ENCODE results near the gene HBZ.
"Not testable (repeated sequence)": the region's sequence is repeated elsewhere in the genome, so short reads cannot be mapped to it uniquely, and the experiment has no call there.

Gene HBZ

GRCh38 chr16:160691-161190 lies 8.3 kb downstream of the HBZ start:
- H3K4me1 ChIP-seq (ENCODE audit: low read length): no peaks in the 10 kb centered on the region
- no peaks in the 10 kb centered on the region for H3K36me3 ChIP-seq (replicated peaks; ENCODE audit: insufficient read depth, low read length)
- H3K79me2 ChIP-seq (ENCODE audit: low read length): no peaks in the 10 kb centered on the region
- no peaks in the 10 kb centered on the region for H3F3A ChIP-seq (ENCODE audit: insufficient read depth, low read length)
- no peaks in the 10 kb centered on the region for H3K9me2 ChIP-seq (replicated peaks; ENCODE audit: insufficient read depth, low read length)
- H3K27me3 ChIP-seq (replicated peaks; ENCODE audit: insufficient read depth, low read length): peaks cover 59% of the 10 kb centered on the region
- H4K20me1 ChIP-seq (ENCODE audit: insufficient read depth, low read length): no peaks in the 10 kb centered on the region
- H3K9ac ChIP-seq (ENCODE audit: low read length): no peak overlapping the region
- no peak overlapping the region for H3K4me2 ChIP-seq (ENCODE audit: low read depth, low read length)
- TF ChIP-seq EZH2phosphoT487 (IDR thresholded peaks at IDR 0.05; ENCODE audit: low read length): no peak
- TF ChIP-seq CTCF (IDR thresholded peaks at IDR 0.05; ENCODE audit: low read length): no peak
- TF ChIP-seq EZH2 (optimal IDR thresholded peaks at IDR 0.05; ENCODE audit: low read depth, low read length): no peak
- H3K27ac ChIP-seq (ENCODE audit: low read length): no peak overlapping the region
- no peaks in the 10 kb centered on the region for H3K9me3 ChIP-seq (replicated peaks; ENCODE audit: insufficient read depth, low read length)
- H2AFZ ChIP-seq (ENCODE audit: low read length): no peak overlapping the region
- no peak for DNase-seq
- no peak overlapping the region for H3K4me3 ChIP-seq (ENCODE audit: low read length)

- H3K79me2 ChIP-seq (ENCODE audit: low read length): no peaks in the 10 kb centered on the region
- no peak for DNase-seq
- H4K20me1 ChIP-seq (ENCODE audit: insufficient read depth, low read length): no peaks in the 10 kb centered on the region
- no peak for TF ChIP-seq EZH2 (optimal IDR thresholded peaks at IDR 0.05; ENCODE audit: low read depth, low read length)
- TF ChIP-seq CTCF (IDR thresholded peaks at IDR 0.05; ENCODE audit: low read length): no peak
- no peak for TF ChIP-seq EZH2phosphoT487 (IDR thresholded peaks at IDR 0.05; ENCODE audit: low read length)
- no peaks in the 10 kb centered on the region for H3K4me1 ChIP-seq (ENCODE audit: low read length)
- no peaks in the 10 kb centered on the region for H3F3A ChIP-seq (ENCODE audit: insufficient read depth, low read length)
- no peak overlapping the region for H3K4me2 ChIP-seq (ENCODE audit: low read depth, low read length)
- H3K36me3 ChIP-seq (replicated peaks; ENCODE audit: insufficient read depth, low read length): no peaks in the 10 kb centered on the region
- H2AFZ ChIP-seq (ENCODE audit: low read length): no peak overlapping the region
- no peak overlapping the region for H3K9ac ChIP-seq (ENCODE audit: low read length)
- H3K9me2 ChIP-seq (replicated peaks; ENCODE audit: insufficient read depth, low read length): no peaks in the 10 kb centered on the region
- peaks cover 66% of the 10 kb centered on the region for H3K27me3 ChIP-seq (replicated peaks; ENCODE audit: insufficient read depth, low read length)
- no peaks in the 10 kb centered on the region for H3K9me3 ChIP-seq (replicated peaks; ENCODE audit: insufficient read depth, low read length)
- H3K4me3 ChIP-seq (ENCODE audit: low read length): no peak overlapping the region
- no peak overlapping the region for H3K27ac ChIP-seq (ENCODE audit: low read length)
Observed at GRCh38 chr16:162271-162991, 10.0 kb downstream of the HBZ start.

GRCh38 chr16:163139-163538 lies 10.7 kb downstream of the HBZ start:
- H3K36me3 ChIP-seq (replicated peaks; ENCODE audit: insufficient read depth, low read length): not testable (repeated sequence)

DNA sequence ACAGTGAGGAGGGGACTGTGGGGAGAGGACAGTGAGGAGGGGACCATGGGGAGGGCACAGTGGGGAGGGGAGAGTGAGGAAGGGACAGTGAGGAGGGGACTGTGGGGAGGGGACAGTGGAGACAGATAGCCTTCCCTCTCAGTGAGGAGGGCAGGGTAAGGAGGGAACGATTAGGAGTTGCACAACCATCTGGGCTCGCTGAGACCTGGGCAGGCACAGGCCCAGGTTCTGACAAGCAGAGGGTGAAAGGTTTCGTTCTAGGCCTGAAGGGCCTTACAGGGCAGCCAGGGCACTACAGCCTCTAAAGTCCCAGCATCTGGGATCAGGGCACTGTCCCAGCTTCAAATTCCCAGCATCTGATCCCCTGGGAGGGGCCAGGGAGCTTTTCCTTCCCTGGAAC lies 11.3 kb downstream of the HBZ start:
- H3K4me2 ChIP-seq (ENCODE audit: low read depth, low read length); H3K36me3 ChIP-seq (replicated peaks; ENCODE audit: insufficient read depth, low read length); H4K20me1 ChIP-seq (ENCODE audit: insufficient read depth, low read length); H3K79me2 ChIP-seq (ENCODE audit: low read length); H3K4me1 ChIP-seq (ENCODE audit: low read length); H3K9me2 ChIP-seq (replicated peaks; ENCODE audit: insufficient read depth, low read length); H2AFZ ChIP-seq (ENCODE audit: low read length); H3K9me3 ChIP-seq (replicated peaks; ENCODE audit: insufficient read depth, low read length); H3K4me3 ChIP-seq (ENCODE audit: low read length); H3K27ac ChIP-seq (ENCODE audit: low read length); DNase-seq; H3K9ac ChIP-seq (ENCODE audit: low read length); H3F3A ChIP-seq (ENCODE audit: insufficient read depth, low read length): not testable (repeated sequence)
- H3K27me3 ChIP-seq (replicated peaks; ENCODE audit: insufficient read depth, low read length): peaks cover 60% of the 10 kb centered on the region

More at GRCh38 chr16:163139-163538, 10.7 kb downstream of the HBZ start:
- not testable (repeated sequence) for H3K4me3 ChIP-seq (ENCODE audit: low read length); H4K20me1 ChIP-seq (ENCODE audit: insufficient read depth, low read length); H3K27ac ChIP-seq (ENCODE audit: low read length); H3K4me2 ChIP-seq (ENCODE audit: low read depth, low read length); H3K4me1 ChIP-seq (ENCODE audit: low read length); H3K9me2 ChIP-seq (replicated peaks; ENCODE audit: insufficient read depth, low read length); H2AFZ ChIP-seq (ENCODE audit: low read length); H3K9ac ChIP-seq (ENCODE audit: low read length); H3K9me3 ChIP-seq (replicated peaks; ENCODE audit: insufficient read depth, low read length); H3K79me2 ChIP-seq (ENCODE audit: low read length); H3F3A ChIP-seq (ENCODE audit: insufficient read depth, low read length); DNase-seq
- peaks cover 66% of the 10 kb centered on the region for H3K27me3 ChIP-seq (replicated peaks; ENCODE audit: insufficient read depth, low read length)

- H3K9ac ChIP-seq (ENCODE audit: low read length); DNase-seq; H3K4me2 ChIP-seq (ENCODE audit: low read depth, low read length); H3K36me3 ChIP-seq (replicated peaks; ENCODE audit: insufficient read depth, low read length); H3K27ac ChIP-seq (ENCODE audit: low read length); H3K9me2 ChIP-seq (replicated peaks; ENCODE audit: insufficient read depth, low read length); H4K20me1 ChIP-seq (ENCODE audit: insufficient read depth, low read length); H3F3A ChIP-seq (ENCODE audit: insufficient read depth, low read length); H3K79me2 ChIP-seq (ENCODE audit: low read length); H3K4me3 ChIP-seq (ENCODE audit: low read length); H2AFZ ChIP-seq (ENCODE audit: low read length); H3K9me3 ChIP-seq (replicated peaks; ENCODE audit: insufficient read depth, low read length); H3K4me1 ChIP-seq (ENCODE audit: low read length): not testable (repeated sequence)
- H3K27me3 ChIP-seq (replicated peaks; ENCODE audit: insufficient read depth, low read length): peaks cover 58% of the 10 kb centered on the region
Observed at GRCh38 chr16:164134-164823, 11.8 kb downstream of the HBZ start.
